HG02970 (cell line): ENCODE measurements around the gene GASK1A.

Source experiments
- ATAC-seq: cut with Tn5 transposase; IDR thresholded peaks from one replicate; pipeline ENCODE4 v1.9.1; 2021; ENCODE audit warnings: mild to moderate bottlenecking, moderate library complexity, moderate number of reproducible peaks; ENCODE audit not compliant: unreplicated experiment, low FRiP score

GASK1A gene

GRCh38 chr3:42982645-42983412 lies 3.7 kb downstream of the GASK1A start:
- ATAC-seq: no peak

GRCh38 chr3:42983927-42984326 lies 4.8 kb downstream of the GASK1A start:
- ATAC-seq: no peak

- no peak for ATAC-seq
These were observed 5.6 kb downstream of the GASK1A start for GRCh38 chr3:42984701-42985100.

GRCh38 chr3:42988097-42988496 lies 9.0 kb downstream of the GASK1A start:
- no peak for ATAC-seq

GRCh38 chr3:42988566-42988965 lies 9.5 kb downstream of the GASK1A start:
- ATAC-seq: no peak

- no peak for ATAC-seq
These were observed 12.5 kb downstream of the GASK1A start for GRCh38 chr3:42991341-42992315.

GRCh38 chr3:42994595-42994994 lies 15.5 kb downstream of the GASK1A start:
- no peak for ATAC-seq

- ATAC-seq: no peak
These were observed 16.9 kb downstream of the GASK1A start for GRCh38 chr3:42996021-42996420.

GRCh38 chr3:42996633-42997075 lies 17.5 kb downstream of the GASK1A start:
- ATAC-seq: no peak

- ATAC-seq: no peak
These were observed 20.1 kb downstream of the GASK1A start for GRCh38 chr3:42999212-42999611.

GRCh38 chr3:42999632-43000031 lies 20.5 kb downstream of the GASK1A start:
- ATAC-seq: no peak

GRCh38 chr3:43000387-43000786 lies 21.3 kb downstream of the GASK1A start:
- no peak for ATAC-seq

GRCh38 chr3:43001094-43001553 lies 22.0 kb downstream of the GASK1A start:
- no peak for ATAC-seq

GRCh38 chr3:43001556-43002121 lies 22.5 kb downstream of the GASK1A start:
- no peak for ATAC-seq

- ATAC-seq: no peak
These were observed 25.2 kb downstream of the GASK1A start for GRCh38 chr3:43004282-43004681.

GRCh38 chr3:43005253-43005652 lies 26.1 kb downstream of the GASK1A start:
- ATAC-seq: no peak

GRCh38 chr3:43005981-43006380 lies 26.9 kb downstream of the GASK1A start:
- ATAC-seq: no peak

GRCh38 chr3:43006825-43007224 lies 27.7 kb downstream of the GASK1A start:
- no peak for ATAC-seq

GRCh38 chr3:43009547-43009946 lies 30.4 kb downstream of the GASK1A start:
- ATAC-seq: no peak

GRCh38 chr3:43010638-43011037 lies 31.5 kb downstream of the GASK1A start:
- no peak for ATAC-seq

GRCh38 chr3:43011638-43012037 lies 32.5 kb downstream of the GASK1A start:
- ATAC-seq: no peak
